VCaP (cell line): Measurements from ENCODE around the gene CD99L2.

Experiments used
- H3K27ac ChIP-seq: fragments of 450-650 bp; 2 replicates; pipeline ENCODE4 v1.5.1; 2017
- TF ChIP-seq, protein P1 (sequence below): fragments of 450-650 bp; conservative IDR thresholded peaks from 2 replicates; pipeline ENCODE4 v1.5.1; 2017; ENCODE audit warnings: mild to moderate bottlenecking, moderate library complexity

The CD99L2 gene

GRCh38 chrX:150772150-150772970 is 126.1 kb downstream of the CD99L2 start:
- TF ChIP-seq, protein P1, sequence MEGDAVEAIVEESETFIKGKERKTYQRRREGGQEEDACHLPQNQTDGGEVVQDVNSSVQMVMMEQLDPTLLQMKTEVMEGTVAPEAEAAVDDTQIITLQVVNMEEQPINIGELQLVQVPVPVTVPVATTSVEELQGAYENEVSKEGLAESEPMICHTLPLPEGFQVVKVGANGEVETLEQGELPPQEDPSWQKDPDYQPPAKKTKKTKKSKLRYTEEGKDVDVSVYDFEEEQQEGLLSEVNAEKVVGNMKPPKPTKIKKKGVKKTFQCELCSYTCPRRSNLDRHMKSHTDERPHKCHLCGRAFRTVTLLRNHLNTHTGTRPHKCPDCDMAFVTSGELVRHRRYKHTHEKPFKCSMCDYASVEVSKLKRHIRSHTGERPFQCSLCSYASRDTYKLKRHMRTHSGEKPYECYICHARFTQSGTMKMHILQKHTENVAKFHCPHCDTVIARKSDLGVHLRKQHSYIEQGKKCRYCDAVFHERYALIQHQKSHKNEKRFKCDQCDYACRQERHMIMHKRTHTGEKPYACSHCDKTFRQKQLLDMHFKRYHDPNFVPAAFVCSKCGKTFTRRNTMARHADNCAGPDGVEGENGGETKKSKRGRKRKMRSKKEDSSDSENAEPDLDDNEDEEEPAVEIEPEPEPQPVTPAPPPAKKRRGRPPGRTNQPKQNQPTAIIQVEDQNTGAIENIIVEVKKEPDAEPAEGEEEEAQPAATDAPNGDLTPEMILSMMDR: peak; percentile 88
- H3K27ac ChIP-seq: no peak overlapping the region

GRCh38 chrX:150771116-150771515 is 127.4 kb downstream of the CD99L2 start:
- TF ChIP-seq, protein P1: no peak
- no peak overlapping the region for H3K27ac ChIP-seq

DNA sequence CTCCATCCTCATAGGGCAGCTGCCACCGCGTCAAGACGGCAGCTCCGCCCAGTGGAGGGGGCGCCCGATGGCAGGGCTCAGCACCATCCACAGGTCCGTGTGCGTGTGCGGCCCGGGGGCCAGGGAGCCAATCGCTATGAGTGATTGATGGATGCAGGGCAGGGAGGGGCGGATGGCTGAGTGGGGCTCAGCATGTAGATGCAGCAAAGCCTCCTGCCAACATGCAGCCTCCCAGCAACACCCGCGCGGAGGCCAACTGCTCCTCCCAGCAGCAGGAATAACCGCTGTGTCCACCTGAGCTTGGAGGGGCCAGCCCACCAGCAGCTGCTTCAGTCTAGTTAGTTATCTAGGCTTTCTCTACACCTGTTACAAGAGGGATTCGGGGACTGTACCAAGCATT is 127.8 kb downstream of the CD99L2 start:
- TF ChIP-seq, protein P1: no peak
- no peak overlapping the region for H3K27ac ChIP-seq

DNA sequence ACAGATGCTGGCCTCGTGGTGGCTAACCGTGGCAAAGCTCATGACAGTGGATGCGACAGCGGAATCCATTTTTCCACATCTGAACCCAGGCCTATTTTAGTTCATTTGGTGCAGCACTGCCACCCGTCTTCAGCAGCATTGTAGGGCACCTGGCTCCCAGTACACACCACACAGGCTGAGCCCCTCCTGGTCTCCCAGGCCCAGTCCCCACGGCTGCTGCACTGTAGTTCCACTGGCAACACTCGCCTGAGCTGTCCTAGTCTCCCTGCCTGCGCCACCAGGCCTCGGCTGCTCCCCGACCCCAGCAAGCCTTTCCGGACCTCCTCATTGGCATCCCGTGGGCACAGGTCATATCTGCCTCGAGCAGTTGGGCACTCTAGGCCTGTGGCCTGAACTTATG is 129.1 kb downstream of the CD99L2 start:
- H3K27ac ChIP-seq: no peak overlapping the region
- TF ChIP-seq, protein P1: no peak

- H3K27ac ChIP-seq: no peak overlapping the region
- TF ChIP-seq, protein P1: no peak
These were observed 129.8 kb downstream of the CD99L2 start for GRCh38 chrX:150768580-150769190.

DNA sequence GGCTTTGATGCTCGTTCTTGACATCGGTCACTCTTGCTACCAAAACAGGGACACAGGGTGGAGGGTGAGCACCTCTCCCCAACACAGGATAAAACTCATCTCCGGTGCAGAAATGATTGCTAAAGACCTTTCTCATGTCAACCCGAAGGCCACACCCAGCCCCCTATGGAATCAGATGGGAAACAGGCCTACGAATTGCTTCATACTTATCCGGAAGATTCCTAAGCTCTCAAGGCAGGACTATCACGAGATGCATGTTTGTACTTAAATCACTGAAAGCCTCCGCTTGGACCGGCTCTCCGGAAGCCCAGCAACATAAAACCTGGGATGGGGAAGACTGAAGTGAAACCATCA is 130.4 kb downstream of the CD99L2 start:
- H3K27ac ChIP-seq: no peak overlapping the region

GRCh38 chrX:150767475-150768131 is 130.9 kb downstream of the CD99L2 start:
- TF ChIP-seq, protein P1: no peak
- no peak overlapping the region for H3K27ac ChIP-seq

More for the DNA sequence above, 130.4 kb downstream of the CD99L2 start:
- TF ChIP-seq, protein P1: no peak
